GM18858 (cell line): ENCODE data around the gene TCTN2.

ENCODE experiments used
- ATAC-seq: cut with Tn5 transposase; IDR thresholded peaks from one replicate; pipeline ENCODE4 v1.9.1; 2021; ENCODE audit not compliant: unreplicated experiment

The TCTN2 gene

DNA sequence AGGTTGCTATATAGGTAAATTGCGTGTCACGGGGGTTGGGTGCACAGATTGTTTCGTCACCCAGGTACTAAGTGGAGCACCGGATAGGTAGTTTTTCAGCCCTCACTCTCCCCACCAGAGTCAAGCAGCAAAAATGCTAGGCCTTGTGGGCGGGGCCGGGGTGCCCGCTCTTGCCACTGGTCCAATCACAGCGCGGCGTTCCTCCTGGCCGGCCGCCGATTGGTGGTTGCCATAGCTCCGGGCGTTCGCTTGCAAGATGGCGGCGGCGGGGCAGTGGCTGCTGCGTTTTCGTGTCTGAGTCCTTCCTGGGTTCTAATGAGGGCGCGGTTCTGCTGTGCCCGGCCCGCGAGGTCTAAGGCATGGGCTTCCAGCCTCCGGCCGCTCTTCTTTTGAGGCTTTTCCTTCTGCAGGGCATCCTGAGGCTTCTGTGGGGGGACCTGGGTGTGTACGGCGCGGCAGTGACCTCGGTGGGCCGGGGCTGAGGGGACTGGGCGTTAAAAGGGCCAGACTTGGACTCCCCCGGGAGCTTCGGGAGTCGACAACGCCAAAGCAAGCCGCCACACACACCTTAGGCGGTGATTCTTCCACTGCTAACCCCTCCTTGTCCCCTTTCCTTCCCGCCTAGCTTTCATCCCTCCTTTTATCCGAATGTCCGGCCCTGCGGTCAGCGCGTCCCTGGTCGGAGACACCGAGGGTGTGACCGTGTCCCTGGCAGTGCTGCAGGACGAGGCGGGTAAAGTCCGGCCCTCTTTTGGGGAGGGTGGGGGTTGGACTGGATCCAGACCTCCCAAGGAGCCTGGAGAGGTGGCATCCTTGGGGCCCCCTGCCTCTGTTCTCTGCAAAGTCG is at the start of gene TCTN2:
Gene TCTN2 (plus strand): TSS at position 232 of the 847 bp plus-strand sequence. CDS start 128 bp downstream, at position 360.
- ATAC-seq: peak; percentile 99

DNA sequence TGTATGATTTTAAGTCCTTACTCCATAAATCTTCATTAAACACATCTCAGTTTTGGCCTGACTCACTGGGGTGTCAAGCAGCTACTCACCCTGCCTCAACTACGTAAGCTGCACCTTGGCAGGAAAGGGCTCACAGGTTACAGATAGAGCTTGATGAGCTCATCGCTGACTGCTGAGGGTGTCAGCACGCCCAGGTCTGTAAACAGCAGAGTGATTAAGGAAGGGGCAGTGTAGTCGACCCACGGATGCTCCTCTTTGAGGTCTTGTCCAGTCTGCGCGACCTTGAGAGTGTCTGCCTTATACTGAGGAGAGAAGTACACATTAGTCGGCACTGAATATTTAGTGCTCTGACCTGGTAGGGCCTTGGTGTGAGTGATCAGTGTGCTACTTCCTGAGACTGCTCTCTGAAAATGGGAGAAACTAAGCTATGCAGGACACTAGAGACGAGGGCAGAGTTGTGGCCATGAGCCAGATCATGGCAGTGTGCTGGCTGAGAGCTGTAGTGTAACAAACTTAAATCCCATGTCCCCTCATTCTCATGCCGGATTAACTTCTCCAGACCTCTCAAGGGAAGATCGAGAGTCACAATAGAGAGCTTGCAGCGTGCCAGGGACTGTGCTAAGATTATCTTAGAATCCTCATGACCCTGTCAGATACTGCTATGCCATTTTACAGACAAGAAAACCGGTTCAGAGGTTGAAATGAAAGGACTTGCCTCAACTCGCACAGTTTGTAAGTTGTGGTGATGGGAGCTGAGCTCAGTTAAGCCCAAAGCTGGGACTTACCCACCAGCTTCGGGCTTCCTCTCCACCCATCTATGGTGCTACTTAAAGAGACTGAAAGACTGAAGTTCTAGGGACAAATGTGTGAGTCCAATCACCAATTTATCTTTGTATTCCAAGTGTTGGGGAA is 49.0 kb upstream of the TCTN2 start:
- ATAC-seq: no peak

DNA sequence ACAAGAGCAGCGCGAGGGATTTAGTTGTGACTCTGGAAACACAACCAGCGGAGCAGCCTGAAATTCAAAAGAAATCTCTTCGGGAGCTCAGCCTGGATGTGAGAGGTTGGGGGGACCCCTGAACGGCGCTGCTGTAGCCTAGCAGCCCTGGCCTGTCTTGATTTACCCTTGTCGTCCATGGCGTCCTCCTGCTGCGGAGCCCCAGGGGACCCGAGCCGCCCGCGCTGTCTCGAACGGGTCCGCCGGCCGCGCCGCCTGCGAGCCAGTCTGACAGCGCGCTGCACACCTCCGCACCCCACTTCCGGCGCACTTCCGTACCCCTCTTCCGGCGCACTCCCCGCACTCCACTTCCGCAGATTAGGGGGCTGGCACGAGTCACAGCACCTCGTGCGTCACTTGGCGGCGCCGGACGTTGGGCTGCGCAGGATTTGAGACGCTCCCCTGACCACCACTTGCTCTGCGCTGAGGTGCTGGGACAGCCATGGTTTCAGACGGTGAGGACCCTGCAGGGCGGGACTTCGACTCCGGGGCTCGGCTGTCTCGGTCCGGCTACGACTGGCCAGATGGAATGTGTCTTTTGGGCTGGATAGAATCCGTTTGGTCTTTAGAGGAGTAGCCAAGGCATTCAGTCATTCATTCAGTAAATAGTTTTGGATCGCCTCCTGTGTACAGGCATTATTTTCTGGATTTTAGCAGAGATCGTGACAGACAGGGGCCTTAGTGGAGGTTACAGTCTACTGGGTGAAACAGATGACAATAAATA is 37.4 kb upstream of the TCTN2 start, which contains the start of the genes EIF2B1 and GTF2H3:
Gene EIF2B1 (minus strand): TSS at position 308 of the 763 bp plus-strand sequence. CDS start 129 bp downstream, at position 179.
Gene GTF2H3 (plus strand): TSS at position 451 of the 763 bp plus-strand sequence. CDS start 31 bp downstream, at position 482.
- peak; percentile 92 for ATAC-seq

DNA sequence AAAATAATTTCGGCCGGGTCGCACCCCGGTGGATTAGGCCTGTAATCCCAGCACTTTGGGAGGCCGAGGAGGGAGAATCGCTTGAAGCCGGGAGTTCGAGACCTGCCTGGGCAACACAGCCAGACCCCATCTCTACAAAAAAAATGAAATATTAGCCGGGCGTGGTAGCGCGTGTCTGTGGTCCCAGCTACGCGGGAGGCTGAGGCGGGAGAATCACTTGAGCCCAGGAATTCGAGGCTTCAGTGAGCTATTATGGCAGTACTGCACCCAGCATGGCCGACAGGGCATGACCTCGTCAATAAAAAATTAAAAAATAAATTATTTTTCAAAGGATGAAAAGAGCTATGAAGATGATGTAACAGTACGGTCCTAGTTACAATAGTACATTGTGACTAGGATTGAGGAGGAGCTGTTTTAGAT is 36.8 kb upstream of the TCTN2 start:
- no peak for ATAC-seq

DNA sequence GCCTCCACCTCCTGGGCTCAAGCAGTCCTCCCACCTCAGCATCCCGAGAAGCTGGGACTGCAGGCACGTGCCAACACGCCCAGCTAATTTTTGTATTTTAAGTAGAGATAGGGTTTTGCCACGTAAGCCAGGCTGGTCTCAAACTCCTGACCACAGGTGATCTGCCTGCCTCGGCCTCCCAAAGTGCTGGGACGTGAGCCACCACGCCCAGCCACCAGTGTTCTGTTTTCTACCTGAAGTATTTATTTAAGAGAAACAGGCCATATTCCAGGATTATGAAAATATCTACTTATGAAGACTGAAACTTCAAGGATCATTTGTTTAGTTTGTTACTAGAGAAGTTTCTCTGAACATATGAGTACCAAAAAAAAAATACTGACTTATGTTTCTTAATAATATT is 27.0 kb upstream of the TCTN2 start:
- no peak for ATAC-seq

DNA sequence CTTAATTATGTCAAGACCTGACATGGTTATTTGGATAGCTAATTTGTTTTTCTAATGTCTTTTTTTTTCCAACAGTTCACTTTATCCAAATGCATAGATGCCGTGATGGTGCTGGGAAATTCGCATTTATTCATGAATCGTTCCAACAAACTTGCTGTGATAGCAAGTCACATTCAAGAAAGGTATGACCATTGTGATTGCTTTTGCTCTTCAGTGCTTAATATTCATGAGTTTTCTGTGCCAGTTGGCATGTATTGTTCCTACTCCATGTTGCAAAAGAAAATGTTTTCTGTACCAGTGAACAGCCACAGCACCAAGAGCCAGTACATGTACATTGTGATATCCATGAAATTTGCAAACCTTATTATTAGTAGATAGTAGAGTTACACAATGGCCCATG is 25.5 kb upstream of the TCTN2 start:
- ATAC-seq: no peak

DNA sequence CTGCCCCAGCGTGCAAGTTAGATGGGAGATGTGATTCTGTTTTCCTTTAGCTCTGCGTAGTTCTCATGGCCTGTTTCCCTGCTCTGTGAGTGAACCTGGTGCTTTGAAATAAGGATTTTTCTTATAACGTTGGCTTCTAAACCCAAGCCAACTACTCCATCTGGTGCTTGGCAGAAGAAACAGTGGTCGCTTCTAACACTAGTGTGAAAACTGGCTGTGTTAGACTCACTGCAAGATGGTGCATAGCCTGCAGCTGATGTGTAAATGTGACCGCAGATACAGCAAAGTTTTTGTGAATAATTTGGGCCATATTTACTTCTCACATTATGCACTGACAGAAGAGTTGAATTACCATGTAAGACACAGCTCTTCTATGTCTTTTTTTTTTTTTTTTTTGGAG is 25.0 kb upstream of the TCTN2 start:
- no peak for ATAC-seq

GRCh38 chr12:123648401-123648800 is 22.5 kb upstream of the TCTN2 start:
- ATAC-seq: no peak

DNA sequence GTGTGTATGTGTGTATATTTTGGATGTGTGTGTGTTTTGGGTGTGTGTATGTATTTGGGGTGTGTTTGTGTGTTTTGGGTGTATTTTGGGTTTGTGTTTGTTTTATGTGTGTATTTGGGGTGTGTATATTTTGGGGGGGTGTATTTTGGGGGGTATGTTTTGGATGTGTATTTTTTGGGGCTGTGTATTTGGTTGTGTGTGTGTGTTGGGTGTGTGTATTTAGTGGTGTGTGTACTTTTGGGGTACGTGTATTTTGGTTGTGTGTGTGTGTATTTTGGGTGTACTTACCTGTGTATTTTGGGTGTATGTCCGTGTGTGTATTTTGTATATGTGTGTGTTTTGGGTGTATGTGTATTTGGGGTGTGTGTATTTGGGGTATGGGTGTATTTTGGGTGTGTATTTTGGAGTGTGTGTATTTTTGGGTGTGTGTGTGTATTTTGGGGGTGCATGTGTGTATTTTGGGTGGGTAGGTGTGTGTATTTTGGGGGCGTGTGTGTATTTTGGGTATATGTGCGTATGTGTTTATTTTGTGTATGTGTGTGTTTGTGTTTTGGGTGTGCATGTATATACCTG is 16.7 kb upstream of the TCTN2 start:
- no peak for ATAC-seq

- peak; percentile 88 for ATAC-seq
Observed at GRCh38 chr12:123655420-123655819, 15.5 kb upstream of the TCTN2 start.

GRCh38 chr12:123656392-123656791 is 14.5 kb upstream of the TCTN2 start:
- no peak for ATAC-seq

DNA sequence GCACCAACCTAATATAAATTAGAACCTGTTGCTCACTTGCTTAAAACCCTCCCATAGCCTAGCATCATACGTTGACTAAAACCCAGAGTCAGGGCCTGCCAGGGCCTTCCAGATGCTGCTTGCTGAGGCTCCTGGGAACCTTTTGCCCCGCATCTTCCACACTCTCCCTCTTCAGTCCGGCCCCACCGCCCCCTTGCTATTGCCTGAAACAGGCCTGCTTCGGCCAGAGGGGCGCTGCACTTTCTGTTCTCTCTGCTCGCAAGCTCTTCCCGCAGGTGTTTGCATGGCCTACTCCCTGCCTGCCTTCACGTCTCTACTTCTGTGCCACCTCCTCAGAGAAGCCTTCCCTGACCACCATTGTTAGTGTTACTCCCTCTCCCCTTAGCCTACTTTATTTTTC is 13.7 kb upstream of the TCTN2 start:
- no peak for ATAC-seq

DNA sequence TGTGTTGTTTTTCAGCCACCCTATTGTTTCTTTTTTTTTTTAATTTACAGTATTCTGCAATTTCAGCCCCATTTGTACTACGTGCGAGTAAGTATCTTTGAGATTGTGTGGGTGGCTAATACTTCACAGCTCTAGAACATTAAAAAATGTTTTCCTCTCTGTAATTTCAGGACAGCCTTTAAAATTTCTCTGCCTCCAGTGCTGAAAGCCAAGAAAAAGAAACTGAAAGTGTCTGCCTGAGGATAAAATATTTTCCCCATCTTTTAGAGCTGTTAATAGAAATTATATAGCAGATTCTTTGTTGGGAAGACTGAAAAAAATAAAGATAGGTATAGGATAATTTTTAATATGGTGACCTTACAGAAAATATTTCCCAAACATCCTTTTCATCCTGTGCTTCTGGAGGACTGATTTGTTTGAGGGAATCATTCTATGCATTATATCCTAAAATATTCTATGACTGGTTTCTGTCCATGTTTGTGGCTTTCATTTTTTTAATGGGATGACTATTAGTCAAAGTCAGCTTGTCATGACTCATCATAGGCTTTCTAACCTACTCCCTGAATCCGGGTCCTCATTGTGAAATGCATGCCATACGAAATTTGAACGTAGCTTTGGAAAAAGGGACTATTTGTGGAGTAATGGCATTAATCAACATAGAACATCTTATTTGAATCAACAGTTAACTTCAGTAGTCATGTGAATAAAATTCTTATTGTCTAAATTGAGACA is 10.8 kb upstream of the TCTN2 start:
- ATAC-seq: no peak

- ATAC-seq: no peak
Observed at GRCh38 chr12:123667771-123668170, 3.1 kb upstream of the TCTN2 start.

DNA sequence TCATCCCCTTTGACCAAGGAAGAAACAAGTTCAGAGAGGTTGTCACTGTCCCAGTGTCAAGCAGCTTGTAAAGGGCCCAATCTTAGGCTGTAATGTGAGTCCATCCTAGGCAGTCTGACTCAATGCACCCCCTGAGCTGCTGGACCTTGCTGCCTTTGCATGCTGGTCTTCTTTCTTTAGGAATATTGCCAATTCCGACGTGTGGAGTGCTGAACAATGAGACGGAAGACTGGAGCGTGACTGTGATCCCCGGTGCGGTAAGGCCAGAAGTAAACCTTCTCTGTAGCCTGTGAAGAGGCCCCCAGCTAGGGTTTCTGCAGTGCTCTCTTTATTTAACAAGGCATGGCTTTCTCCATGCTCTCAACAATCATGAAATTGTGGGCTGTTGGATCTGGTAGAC is 963 bp downstream of the TCTN2 start:
- no peak for ATAC-seq

- ATAC-seq: no peak
Observed at GRCh38 chr12:123675436-123675835, 4.5 kb downstream of the TCTN2 start.

GRCh38 chr12:123676616-123677320 is 5.9 kb downstream of the TCTN2 start:
- ATAC-seq: no peak

DNA sequence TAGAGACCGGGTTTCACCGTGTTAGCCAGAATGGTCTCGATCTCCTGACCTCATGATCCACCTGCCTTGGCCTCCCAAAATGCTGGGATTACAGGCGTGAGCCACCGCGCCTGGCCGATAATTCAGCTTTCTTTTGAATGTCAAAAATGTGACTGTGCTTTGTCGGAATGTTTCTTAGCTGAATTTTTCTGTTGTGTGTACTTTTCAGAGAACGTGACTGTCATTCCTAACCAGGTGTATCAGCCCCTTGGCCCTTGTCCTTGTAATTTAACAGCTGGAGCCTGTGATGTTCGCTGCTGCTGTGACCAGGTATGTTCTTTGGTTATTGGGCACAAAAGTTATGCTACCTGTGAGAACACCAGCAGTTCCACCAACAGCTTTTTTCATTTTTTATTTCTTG is 8.1 kb downstream of the TCTN2 start:
- no peak for ATAC-seq

DNA sequence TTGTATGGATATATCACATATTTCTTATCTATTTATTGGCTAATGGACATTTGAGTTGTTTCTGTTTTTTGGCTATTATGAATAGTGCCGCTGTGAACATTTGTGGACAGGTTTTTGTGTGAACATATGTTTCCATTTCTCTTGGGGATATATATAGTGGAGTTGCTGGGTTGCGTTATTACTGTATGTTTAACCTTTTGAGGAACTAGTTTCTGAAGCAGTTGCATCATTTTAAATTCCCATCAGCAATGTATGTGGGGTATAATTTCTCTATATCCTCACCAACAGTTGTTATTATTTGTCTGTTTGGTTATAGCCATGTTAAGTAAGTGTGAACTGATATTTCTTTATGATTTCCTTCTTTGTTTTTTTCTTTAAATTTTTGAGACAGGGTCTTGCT is 10.7 kb downstream of the TCTN2 start:
- ATAC-seq: no peak
